ENCODE measurements around the gene GMEB2.

Gene GMEB2

DNA sequence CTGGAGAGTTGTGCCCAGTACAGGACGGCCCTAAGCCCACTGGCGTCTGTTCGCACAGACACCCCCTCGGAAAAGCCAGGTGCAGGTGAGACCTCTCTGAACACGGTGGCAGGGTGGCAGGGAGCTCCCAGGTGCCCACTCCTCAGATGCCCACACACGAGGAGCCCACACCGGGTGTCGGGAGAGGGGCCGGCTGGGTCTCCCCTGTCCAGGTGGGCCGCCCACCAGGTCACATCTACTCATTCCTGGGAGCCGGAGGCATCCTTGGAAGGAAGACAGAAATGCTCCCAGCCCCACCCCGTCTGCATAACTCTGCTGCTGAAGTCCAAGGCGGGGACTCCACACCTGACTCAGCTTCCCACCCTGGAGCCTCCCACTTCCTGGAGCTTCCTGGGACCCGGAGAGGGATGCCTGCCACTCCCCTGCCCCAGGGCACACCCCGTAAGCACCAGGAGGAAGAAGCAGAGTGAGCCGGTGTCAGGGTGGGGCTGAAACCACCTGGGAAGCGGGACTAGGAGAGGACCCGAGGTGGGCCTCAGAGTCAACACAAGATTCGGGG is 81.9 kb downstream of the GMEB2 start:
- no peak for DNase-seq (ENCODE audit: low spot score)

GRCh38 chr20:63544241-63544957 is 82.5 kb downstream of the GMEB2 start:
- no peak for DNase-seq (ENCODE audit: low spot score)

DNA sequence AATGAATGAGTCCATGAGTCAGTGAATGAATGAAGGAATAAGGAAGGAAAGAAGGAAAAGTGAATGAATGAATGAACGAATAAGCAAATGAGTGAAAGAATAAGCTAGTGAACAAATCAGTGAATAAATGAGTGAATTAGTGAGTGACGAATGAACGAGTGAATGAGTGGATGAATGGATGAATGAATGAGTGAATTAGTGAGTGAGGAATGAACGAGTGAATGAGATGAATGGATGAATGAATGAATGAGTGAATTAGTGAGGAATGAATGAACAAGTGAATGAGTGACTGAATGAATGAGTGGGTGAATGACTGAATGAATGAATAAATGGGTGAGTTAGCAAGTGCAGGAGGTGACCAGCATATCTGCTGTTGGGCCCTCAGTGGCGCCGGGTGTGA is 83.2 kb downstream of the GMEB2 start:
- DNase-seq (ENCODE audit: low spot score), result no peak

DNA sequence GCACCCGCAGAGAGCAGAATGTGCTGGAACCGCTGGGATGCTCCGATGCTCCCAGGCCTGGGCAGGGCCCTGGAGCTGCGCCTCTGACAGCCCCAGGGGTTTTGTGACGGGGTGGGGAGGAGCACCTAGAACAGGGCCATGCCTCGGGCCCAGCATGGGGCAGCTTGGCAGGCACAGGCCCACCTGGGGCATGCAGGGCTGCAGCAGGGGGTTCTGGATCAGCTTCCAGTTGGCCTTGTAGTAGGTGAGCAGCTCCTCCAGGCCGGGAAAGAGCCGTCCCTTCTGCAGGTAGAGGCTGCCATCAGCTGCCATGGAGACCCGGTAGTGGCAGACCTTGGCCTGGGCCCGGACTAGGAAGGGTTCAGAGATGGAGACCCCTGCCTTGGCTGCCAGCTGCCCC is 83.8 kb downstream of the GMEB2 start:
- DNase-seq (ENCODE audit: low spot score), result no peak

DNA sequence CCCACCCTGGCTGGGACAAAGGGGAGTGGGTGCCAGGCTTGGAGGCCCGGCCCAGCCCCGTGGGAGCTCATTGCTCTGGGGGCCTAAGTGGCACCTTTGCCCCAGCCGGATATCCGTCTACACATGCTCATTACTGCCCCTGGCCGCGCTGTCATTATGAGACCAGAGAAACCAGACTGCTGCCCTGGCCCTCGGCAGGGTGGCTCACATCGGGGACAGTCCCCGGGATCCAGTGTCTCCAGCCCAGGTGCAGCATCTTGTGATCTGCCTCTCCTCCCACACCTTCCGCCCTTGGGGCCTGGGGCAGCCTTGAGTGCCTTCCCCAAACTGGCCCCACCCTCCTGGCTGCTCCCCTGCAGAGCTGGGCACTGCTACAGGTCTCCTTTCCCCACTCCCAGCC is 84.2 kb downstream of the GMEB2 start:
- no peak for DNase-seq (ENCODE audit: low spot score)

- no peak for DNase-seq (ENCODE audit: low spot score)
These were observed 84.8 kb downstream of the GMEB2 start for GRCh38 chr20:63542031-63542559.

- DNase-seq (ENCODE audit: low spot score), result no peak
These were observed 85.5 kb downstream of the GMEB2 start for GRCh38 chr20:63541371-63541770.

- DNase-seq (ENCODE audit: low spot score), result no peak
These were observed 86.3 kb downstream of the GMEB2 start for GRCh38 chr20:63540417-63541186.

DNA sequence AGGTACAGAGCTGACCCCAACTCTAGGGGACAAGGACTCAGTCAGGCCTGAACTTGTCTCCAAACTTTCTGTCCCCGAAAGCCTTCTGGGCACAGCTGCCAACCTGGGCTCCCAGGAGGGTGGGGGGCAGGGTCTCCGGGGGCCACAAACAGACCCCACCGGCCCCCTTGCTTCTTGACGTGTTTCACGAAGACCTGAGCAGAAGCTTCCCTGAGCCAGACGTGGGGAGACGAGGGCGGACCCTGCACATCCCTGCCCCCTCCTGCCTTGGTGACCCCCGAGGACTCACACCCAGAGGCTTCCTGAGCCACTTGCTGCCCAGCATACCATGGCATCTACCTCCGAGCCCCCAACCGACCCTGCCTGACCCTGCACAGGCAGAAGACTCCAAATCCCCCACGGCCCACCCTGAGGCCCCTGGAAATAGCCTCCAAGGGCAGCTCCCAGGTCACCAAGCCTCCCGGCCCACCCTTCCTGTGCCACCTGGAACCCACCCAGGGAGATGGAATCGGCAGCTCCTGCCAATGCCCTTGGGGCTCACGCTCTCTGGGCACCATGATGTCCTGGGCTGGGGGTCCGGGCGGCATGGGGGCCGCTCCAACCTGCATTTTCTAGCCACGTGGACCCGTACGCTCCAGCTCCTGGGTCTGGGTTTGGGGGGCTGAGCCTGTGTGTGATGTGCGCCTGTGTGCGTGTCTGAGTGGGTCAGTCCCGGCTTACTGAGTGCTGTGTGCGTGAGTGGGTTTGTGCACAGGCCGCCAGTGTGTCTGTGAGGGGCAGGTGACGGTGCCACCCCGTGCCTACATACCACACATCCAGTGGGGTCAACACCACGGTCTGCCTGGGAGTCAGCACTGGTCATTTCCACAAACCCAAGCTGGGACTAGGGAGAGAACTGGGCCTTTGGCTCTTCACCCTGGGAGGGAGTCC is 87.2 kb downstream of the GMEB2 start:
- DNase-seq (ENCODE audit: low spot score), result no peak

GRCh38 chr20:63539092-63539430 is 87.8 kb downstream of the GMEB2 start:
- no peak for DNase-seq (ENCODE audit: low spot score)

GRCh38 chr20:63538204-63539091 is 88.5 kb downstream of the GMEB2 start:
- DNase-seq (ENCODE audit: low spot score), result no peak

Measured in putamen (tissue), 1 donor.